Mesenteric fat pad (tissue), 1 donor: ENCODE measurements around the gene STPG3. TPM values are rescaled to one million over a fixed set of nuclear protein-coding genes. Genes with fewer than 3 reads are reported as not detected.
"Not testable (repeated sequence)": the region's sequence is repeated elsewhere in the genome, so short reads cannot be mapped to it uniquely, and the experiment has no call there.

Experiments used
- DNase-seq: peaks from one replicate; pipeline ENCODE4 v3.0.0-alpha.2; 2020; ENCODE audit warnings: low spot score
- total RNA-seq: library from RNA; stranded (reverse); fragmentation: NEBNext Ultra II Directional; extraction: Animal tissue kit (Norgen Biotek cat#: 25700); gene quantifications from one replicate; pipeline ENCODE4 v1.2.1, GENCODE V29; 2021
- donor health status: DM: yes; HTN: yes; CAD: no.

The STPG3 gene
- total RNA-seq, 1 donor from 2014 or later, result not detected

DNA sequence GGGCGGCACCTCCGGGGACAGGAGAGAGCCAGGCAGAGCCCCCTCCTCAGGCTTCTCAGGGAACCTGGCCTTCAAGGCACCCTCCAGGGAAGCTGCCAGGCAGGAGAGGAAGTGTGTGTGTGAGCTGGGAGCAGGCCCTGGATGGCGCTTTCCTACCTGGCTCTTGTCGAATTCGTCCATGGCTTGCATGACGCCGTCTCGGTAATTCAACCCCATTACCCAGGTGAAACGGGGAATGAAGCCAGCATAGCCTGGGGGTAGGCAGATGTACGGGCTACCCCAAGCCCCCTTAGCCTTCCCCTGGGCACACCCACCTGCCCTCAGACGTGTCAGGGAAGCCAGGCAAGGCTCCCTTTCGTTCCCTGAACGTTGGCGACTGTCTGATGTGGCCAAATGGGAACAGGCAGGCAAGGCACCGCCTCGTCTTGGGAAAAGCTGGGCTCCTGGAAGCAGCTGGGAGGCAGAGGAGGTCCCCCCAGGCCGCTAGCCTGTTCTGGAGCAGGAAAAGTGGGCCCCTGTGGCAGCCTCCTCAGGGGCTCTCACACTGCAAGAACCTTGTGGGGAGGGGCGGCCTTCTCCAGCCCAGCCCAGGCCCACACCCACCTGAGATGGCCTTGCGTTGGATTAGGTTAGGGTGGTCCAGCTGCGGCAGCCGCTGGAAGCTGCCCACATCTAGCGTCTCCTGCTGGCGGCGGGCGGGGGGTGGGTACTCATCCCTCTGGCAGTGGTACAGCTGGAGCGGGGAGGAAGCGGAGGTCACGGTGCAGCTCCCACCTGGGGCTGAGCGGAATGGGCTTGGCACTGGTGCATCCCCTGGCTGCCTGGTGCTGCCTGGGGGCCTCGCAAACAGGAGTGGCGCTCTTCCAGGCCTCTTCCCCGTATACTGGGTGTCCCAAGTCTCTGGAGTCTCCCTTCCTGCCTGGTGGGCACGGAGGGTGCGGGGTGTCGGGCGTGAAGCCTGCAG lies 6.3 kb upstream of the STPG3 start:
- no peak for DNase-seq

- no peak for DNase-seq
These were observed 5.3 kb upstream of the STPG3 start for GRCh38 chr9:137245450-137246421.

DNA sequence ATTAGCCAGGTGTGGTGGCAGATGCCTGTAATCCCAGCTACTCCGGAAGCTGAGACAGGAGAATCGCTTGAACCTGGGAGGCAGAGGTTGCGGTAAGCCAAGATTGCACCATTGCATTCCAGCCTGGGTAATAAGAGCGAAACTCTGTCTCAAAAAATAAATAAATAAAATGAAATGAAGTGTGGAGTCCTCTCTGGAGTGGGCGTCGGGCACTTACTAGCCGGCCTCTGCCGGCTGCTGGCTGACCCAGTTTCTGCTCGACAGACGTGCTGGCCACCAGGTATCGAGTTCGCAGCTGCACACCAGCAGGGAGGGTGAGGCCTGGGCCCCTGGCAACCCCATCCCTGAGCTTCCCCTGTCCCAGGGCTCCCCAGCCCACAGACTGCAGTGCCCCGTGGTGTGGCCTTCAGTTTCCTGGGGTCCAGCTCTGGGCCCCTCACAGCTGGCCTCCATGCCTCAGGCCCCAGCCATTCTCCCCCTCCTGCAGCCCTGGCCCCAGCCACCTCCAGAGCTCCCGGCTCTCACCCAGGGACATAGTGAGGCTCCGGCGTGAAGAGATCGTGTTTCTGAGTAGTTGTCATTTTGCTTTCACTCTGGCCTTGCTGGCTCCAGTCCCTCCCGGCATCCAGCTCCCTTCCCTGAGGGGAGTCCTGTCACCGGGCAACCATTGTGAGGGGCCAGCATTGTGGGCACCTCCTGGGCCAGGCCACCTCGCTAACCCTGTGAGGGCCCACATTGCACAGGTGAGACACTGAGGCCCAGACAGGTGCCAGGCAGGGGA lies 3.8 kb upstream of the STPG3 start:
- no peak for DNase-seq

GRCh38 chr9:137247916-137248175 lies 3.2 kb upstream of the STPG3 start:
- DNase-seq, result no peak

GRCh38 chr9:137250329-137251193 lies 525 bp upstream of the STPG3 start:
- no peak for DNase-seq

DNA sequence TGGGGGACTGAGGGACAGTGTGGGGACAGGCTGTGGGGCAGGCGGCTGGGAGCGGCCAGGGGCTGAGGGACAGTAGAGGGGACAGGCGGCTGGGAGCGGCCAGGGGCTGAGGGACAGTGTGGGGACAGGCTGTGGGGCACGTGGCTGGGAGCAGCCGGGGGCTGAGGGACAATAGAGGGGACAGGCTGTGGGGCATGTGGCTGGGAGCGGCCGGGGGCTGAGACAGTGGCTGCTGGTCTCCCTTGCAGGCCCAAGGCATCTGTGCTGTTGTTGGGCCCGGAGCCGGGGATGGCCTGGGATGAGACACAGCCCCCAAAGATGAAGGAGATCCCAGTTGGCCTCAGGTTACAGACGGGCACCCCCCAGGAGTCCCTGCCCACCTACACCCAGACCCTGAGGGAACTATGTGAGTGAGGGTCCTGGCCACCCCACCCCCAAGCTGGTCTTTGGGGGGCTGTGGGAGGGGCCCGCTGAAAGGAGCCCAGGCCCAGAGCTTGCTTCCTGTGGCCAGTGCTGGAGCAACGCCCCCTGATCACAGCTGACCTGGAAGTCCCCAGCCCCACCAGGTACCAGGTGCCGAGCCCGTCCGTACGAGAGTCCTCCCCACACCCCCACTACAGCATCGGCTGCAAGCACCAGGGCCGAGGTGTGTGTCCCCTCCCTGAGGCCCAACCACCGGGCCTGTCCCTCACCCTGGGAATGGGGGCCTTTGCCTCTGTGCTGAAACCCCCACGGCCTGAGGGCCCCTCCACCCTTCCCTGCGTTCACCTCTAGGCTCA lies 593 bp downstream of the STPG3 start:
- no peak for DNase-seq

DNA sequence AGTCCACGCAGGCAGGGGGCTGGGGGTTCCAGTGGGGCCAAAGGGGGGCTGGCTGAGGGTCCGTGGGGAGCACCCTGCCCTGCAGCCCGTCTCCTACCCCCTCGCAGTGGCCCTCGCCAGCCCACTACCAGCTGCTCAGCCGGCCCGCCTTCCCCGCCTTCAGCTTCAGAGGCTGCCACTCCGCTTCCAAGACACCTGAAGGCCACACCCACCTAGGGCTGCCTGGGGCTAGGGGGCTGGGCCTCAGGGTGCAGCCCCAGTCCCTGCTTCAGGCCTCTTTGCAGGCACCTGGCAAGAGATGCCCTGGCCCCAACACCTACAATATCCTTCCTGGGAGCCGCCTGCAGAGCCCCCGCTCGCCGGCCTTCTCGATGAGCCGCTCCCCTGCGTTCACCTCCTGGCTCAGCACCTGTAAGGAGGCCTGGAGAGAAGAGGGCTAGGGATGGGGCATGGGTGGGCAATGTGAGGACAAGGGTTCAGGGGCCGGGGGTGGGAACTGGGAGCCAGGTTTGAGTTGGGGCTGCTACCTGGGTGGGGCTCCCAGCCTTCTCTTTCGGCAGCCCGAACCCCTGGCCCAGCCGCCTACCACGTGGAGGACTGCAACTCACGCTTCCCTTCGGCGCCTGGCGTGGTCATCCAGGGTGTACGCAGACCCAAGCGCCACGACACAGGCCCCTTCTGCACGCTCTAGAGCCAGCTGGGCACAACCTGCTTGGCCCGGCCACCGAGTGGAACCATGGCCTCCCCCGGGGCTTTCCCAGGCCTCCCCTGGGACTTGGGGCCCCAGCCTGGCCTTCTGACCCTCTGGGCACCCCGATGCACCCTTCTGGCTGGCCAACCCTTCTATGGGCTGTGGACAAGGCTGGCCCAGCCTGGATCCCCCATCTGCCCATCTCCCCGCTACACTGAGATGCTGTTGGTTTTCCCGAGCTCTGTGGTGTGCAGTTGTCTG lies 1.7 kb downstream of the STPG3 start:
- DNase-seq, result no peak

DNA sequence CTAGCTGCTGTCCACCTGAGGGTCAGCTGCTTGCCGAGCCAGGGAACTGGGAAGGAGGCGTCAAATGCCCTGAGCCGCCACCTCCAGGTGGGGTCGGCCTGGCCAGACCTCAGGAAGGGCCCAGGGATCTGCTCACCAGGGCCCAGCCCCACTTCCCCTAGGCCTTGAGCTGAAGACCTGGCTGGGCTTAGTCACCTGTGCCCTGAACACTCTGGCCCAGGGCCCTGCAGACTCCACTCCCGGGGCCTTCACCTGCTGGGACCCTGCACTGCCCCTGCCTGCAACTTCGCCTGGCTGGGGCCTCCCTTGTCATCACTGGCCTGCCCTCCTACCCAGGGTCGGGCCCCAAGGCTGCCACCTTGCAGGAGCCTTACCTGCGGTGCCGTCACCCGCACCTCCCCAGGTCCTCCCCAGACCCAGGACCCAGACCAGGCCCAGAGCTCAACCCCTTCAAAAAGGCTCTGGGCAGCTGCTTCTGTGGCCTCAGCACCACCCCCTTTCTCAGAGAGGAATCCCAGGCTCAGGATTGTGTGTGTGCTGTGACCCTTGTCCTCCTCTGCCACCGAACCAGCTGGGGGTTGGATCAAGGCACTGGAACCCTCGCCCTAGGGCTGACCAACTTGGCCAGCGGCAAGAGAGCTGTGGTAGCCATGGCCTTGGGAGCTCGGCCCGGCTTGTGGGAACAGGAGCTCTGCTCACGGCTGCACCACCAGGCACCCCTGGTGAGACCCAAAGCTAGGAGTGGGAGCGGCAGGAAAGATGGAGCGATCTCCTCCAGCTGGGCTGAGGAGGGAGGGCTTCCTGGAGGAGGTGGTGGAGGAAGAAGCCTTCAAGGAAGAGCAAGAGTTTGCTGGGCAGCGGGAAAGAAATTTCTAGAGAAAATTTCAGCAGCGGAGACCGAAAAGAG lies 2.9 kb downstream of the STPG3 start:
- no peak for DNase-seq

DNA sequence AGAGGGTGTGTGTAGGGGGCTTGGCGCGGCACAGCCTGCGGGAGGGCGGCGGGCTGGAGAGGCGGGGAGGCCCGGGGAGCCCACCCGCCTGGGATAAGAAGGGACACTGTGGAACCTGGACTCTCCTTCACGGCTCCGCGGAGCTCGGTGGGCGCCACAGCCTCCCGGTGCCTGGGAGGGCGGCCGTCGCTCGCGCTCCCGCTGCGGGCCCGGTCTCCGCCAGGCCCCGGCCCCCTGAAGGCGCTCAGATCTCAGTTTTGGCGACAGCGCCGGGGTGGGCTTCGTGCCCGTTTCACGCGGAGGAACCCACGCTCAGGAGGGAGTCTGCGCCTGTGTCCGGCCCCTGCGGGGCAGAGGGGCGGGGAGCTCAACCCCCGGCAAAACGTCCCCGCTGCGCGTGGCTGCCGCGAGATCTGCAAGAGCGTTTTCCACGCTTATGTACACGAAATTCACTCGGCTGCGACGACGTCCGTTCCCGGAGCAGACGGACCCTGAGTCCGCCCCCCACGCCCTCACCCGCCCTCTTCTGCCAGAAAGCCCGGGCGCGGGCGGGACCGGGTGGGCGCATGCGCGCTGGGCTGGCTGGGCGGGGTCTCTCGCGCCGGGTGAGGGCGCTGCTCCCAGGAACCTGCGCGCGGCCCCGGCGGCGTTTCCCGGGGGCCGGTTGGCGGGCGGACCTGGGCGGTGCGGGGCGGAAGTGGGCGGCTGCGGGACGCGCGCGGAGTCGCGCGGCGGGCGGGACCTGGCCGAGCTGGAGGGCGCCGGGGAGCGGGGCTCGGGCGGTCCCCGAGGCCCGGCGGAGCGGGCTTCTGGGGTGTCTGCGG lies 3.8 kb downstream of the STPG3 start, which contains the start of gene NELFB:
TSS of gene NELFB (plus strand) at position 704 of the 824 bp plus-strand sequence.
- DNase-seq, result peak; percentile 98

GRCh38 chr9:137255448-137256114 lies 4.5 kb downstream of the STPG3 start:
- DNase-seq, result no peak

GRCh38 chr9:137256362-137256761 lies 5.3 kb downstream of the STPG3 start:
- no peak for DNase-seq

DNA sequence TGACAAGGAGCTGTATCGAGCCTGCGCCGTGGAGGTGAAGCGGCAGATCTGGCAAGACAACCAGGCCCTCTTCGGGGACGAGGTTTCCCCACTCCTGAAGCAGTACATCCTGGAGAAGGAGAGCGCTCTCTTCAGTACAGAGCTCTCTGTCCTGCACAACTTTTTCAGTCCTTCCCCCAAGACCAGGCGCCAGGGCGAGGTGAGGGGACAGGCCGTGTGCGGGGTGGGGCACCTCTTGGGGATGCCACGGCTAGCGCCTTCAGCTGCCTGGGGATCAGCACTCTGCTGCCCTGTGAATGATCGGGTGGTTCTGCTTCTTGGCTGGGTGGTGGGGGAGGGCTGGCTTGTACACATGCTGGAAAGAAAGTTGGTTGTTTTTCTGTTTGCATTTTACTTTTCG lies 5.8 kb downstream of the STPG3 start:
- DNase-seq, result no peak

GRCh38 chr9:137262173-137262908 lies 11.3 kb downstream of the STPG3 start:
- DNase-seq, result not testable (repeated sequence)

- DNase-seq, result no peak
These were observed 11.8 kb downstream of the STPG3 start for GRCh38 chr9:137262909-137263285.

DNA sequence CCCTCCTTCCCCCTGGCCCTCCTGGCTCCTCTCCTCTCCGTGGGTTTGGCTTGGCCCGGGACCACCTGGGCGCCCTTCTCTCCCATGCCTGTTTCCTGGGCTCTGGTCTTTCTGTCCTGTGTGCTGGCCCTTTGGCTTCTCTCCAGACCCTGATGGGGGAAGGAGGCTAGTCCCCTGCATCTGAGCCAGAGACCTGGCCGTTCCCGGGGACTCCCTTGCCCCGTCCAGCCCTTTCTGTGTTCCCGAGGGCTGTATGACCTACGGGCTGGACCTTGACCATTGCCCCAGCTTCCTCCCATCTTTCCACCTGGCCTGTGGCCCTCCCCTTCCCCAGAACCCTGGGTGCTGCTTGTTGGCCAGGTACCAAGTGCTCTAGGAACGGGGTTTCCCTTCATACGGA lies 12.4 kb downstream of the STPG3 start:
- no peak for DNase-seq
